Smooth muscle cell (in vitro differentiated cells): ENCODE results near the gene SCN4A. TPM values are rescaled to one million over a fixed set of nuclear protein-coding genes. Genes with fewer than 3 reads are reported as not detected.

Source experiments
- DNase-seq: peaks from one replicate; lab custom pipeline; 2025; ENCODE audit not compliant: unreplicated experiment; lab: John Stamatoyannopoulos, UW
- H2AFZ ChIP-seq: fragments of 200-600 bp; sonication (generic); 2 replicates; pipeline ENCODE4 v1.6.0; 2016; ENCODE audit warnings: antibody characterized with exemption, low read depth, mild to moderate bottlenecking
- H3F3A ChIP-seq: fragments of 200-600 bp; sonication (generic); 2 replicates; pipeline ENCODE4 v1.6.0; 2017; ENCODE audit warnings: antibody characterized with exemption, low read depth
- H3K27ac ChIP-seq: fragments of 200-600 bp; sonication (generic); 2 replicates; pipeline ENCODE4 v1.5.1; 2016; ENCODE audit warnings: low read depth, mild to moderate bottlenecking
- H3K27me3 ChIP-seq: fragments of 200-600 bp; sonication (generic); 2 replicates; pipeline ENCODE4 v1.6.1; 2016; ENCODE audit warnings: low read depth, mild to moderate bottlenecking
- H3K36me3 ChIP-seq: fragments of 200-600 bp; sonication (generic); 2 replicates; pipeline ENCODE4 v1.5.1; 2016; ENCODE audit warnings: low read depth
- H3K4me1 ChIP-seq: fragments of 200-600 bp; sonication (generic); 2 replicates; pipeline ENCODE4 v1.5.1; 2016; ENCODE audit warnings: low read depth
- H3K4me2 ChIP-seq: fragments of 200-600 bp; sonication (generic); 2 replicates; pipeline ENCODE4 v1.6.0; 2016; ENCODE audit warnings: mild to moderate bottlenecking
- H3K4me3 ChIP-seq: fragments of 200-600 bp; sonication (generic); 2 replicates; pipeline ENCODE4 v1.5.1; 2016; ENCODE audit warnings: mild to moderate bottlenecking
- H3K79me2 ChIP-seq: fragments of 200-600 bp; sonication (generic); 2 replicates; pipeline ENCODE4 v1.6.0; 2016; ENCODE audit warnings: low read depth, mild to moderate bottlenecking
- H3K9ac ChIP-seq: fragments of 200-600 bp; sonication (generic); 2 replicates; pipeline ENCODE4 v1.6.0; 2016; ENCODE audit warnings: low read depth
- H3K9me3 ChIP-seq: fragments of 200-600 bp; sonication (generic); replicated peaks from 2 replicates; pipeline ENCODE4 v1.5.1; 2016; ENCODE audit warnings: low read depth
- H4K20me1 ChIP-seq: fragments of 200-600 bp; sonication (generic); 2 replicates; pipeline ENCODE4 v1.6.0; 2016; ENCODE audit warnings: low read depth
- WGBS: methylation state at CpG from one replicate; pipeline ENCODE4 v1.1.7; 2016; ENCODE audit warnings: low lambda C conversion rate; 5-methylcytosine and 5-hydroxymethylcytosine counted together
- polyA plus RNA-seq: library from polyadenylated mRNA; unstranded; fragments of >200 nt; fragmentation: Nextera tagmentation; extraction: Ambion mirVana; gene quantifications from 2 replicates; pipeline ENCODE4 v1.2.1, GENCODE V29; 2016
- total RNA-seq: library from RNA; depleted of rRNA; stranded (reverse); fragments of >200 nt; gene quantifications from 2 replicates; pipeline ENCODE4 v1.2.3, GENCODE V29; 2014
- TF ChIP-seq, protein P1 (sequence below): fragments of 200-600 bp; sonication (generic); IDR thresholded peaks from 2 replicates; pipeline ENCODE4 v1.5.1; 2017; ENCODE audit warnings: borderline replicate concordance, mild to moderate bottlenecking, antibody characterized with exemption; ENCODE audit not compliant: insufficient read depth, poor library complexity, severe bottlenecking

Gene SCN4A
- total and polyA plus RNA-seq, 2 experiments from 2014 or later: under 0.01 TPM; not detected in 1

DNA sequence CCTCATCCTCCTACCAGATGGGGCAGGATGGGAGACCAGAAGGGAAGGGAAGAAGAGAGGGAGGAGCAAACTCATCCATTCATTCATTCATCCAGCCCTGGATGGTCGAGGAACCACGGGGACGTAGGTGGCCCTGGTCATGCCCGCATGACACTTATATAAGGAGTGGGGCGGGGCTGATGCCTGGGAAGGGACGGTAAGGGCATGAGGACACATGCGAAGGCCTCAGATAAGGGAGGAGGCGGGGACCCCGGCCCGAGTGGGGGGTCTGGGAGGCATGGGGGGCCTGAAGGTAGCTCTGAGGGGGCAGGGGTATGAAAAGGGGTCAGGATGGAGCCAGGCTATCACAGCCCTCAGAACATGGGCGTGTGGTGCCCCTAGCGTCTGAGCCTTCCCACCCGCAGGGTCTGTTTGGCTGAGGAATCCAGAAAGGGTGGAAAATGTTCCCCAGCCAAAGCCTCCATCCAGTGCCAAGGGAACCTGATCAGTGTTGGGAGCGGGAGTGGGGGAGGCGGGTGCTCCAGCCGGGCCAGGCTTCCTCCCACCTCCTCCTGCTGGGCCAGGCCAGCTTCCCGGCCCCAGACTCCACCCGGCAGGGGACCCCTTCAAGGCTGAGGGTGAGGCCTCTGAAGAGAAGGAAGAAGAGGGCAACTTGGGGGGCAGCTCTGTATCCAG, 23.0 kb downstream of the SCN4A start:
- Histone ChIP-seq H3K4me2 (no peak overlapping the region), H3K4me1 (no peaks in the 10 kb centered on the region), H3K9ac (no peak overlapping the region), H4K20me1 (no peaks in the 10 kb centered on the region), H3K79me2 (no peaks in the 10 kb centered on the region), H3K27ac (no peak overlapping the region), H3K4me3 (no peak overlapping the region), H2AFZ (no peak overlapping the region), H3K27me3 (no peaks in the 10 kb centered on the region), H3K36me3 (no peaks in the 10 kb centered on the region), H3F3A (no peaks in the 10 kb centered on the region), H3K9me3 (no peaks in the 10 kb centered on the region)
- DNase-seq: no peak
- WGBS: 87% methylated on average over 11 of the region's 18 CpGs
- TF ChIP-seq, protein P1, sequence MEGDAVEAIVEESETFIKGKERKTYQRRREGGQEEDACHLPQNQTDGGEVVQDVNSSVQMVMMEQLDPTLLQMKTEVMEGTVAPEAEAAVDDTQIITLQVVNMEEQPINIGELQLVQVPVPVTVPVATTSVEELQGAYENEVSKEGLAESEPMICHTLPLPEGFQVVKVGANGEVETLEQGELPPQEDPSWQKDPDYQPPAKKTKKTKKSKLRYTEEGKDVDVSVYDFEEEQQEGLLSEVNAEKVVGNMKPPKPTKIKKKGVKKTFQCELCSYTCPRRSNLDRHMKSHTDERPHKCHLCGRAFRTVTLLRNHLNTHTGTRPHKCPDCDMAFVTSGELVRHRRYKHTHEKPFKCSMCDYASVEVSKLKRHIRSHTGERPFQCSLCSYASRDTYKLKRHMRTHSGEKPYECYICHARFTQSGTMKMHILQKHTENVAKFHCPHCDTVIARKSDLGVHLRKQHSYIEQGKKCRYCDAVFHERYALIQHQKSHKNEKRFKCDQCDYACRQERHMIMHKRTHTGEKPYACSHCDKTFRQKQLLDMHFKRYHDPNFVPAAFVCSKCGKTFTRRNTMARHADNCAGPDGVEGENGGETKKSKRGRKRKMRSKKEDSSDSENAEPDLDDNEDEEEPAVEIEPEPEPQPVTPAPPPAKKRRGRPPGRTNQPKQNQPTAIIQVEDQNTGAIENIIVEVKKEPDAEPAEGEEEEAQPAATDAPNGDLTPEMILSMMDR: no peak

DNA sequence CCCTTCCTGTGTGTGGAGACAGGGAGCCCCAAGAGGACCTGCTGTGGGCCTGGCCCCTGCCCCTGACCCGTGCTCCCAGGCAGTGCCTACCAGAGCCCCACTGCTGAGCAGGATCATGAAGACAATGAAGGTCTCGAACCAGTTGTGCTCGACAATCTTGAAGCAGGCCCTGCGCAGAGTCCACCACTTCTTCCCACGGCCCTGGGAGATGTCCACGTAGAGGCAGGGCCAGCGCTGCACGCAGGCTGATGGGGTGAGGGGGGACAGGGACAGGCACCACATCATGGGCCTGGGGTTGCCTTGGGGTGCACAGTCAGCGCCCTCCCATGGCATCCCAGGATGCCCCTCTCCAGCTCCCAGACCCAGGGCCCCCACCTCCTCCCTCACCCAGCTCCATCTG, 24.2 kb downstream of the SCN4A start:
- no peak overlapping the region for H3K9ac ChIP-seq
- no peaks in the 10 kb centered on the region for H3K79me2 ChIP-seq
- H3F3A ChIP-seq: no peaks in the 10 kb centered on the region
- no peak for DNase-seq
- no peak overlapping the region for H3K4me2 ChIP-seq
- 91% methylated on average over 9 of the region's 9 CpGs for WGBS
- H3K36me3 ChIP-seq: no peaks in the 10 kb centered on the region
- no peaks in the 10 kb centered on the region for H3K27me3 ChIP-seq
- no peaks in the 10 kb centered on the region for H3K9me3 ChIP-seq
- H3K27ac ChIP-seq: no peak overlapping the region
- no peaks in the 10 kb centered on the region for H3K4me1 ChIP-seq
- TF ChIP-seq, protein P1: no peak
- no peak overlapping the region for H2AFZ ChIP-seq
- H4K20me1 ChIP-seq: no peaks in the 10 kb centered on the region
- no peak overlapping the region for H3K4me3 ChIP-seq

DNA sequence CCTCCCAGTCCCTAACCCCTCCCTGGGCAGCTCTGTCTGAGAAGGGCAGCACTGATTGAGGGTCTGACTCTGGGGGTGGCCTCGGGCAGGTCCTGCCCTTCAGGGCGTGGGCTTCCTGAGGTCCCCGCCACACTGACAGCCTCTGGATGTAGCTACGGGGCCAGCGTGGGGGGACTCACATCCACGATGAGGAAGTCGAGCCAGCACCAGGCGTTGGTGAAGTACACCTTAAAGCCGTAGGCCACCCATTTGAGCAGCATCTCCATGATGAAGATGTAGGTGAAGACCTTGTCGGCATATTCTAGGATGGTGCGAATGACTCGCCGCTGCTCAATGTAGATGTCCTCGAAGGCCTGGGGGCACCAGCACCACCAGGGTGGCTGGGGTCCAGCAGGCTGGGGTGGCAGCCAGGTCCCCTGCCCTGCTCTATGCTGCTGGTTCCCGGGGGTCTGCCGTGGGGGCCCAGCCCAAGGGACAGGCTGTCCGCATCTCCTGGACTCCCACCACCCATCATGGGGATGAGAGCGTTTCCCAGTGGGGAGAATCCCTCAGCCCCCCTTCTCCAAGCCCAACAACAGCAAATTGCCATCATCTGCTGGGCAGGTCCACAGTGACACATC, 24.9 kb downstream of the SCN4A start:
- no peaks in the 10 kb centered on the region for H3K27me3 ChIP-seq
- H4K20me1 ChIP-seq: no peaks in the 10 kb centered on the region
- no peak overlapping the region for H3K27ac ChIP-seq
- H3K79me2 ChIP-seq: no peaks in the 10 kb centered on the region
- H3K36me3 ChIP-seq: no peaks in the 10 kb centered on the region
- H2AFZ ChIP-seq: no peak overlapping the region
- no peak for DNase-seq
- WGBS: 94% methylated on average over 18 of the region's 18 CpGs
- no peaks in the 10 kb centered on the region for H3F3A ChIP-seq
- no peaks in the 10 kb centered on the region for H3K4me1 ChIP-seq
- H3K4me3 ChIP-seq: no peak overlapping the region
- no peaks in the 10 kb centered on the region for H3K9me3 ChIP-seq
- no peak overlapping the region for H3K4me2 ChIP-seq
- TF ChIP-seq, protein P1: no peak
- H3K9ac ChIP-seq: no peak overlapping the region
